GM12878 (cell line): ENCODE data around the gene OSBPL3. TPM values are rescaled to one million over a fixed set of nuclear protein-coding genes. Genes with fewer than 3 reads are reported as not detected.

Source experiments
- ATAC-seq: fragments of 200-7000 bp; cut with Tn5 transposase; 3 replicates; pipeline ENCODE4 v1.9.1; 2020; ENCODE audit warnings: mild to moderate bottlenecking, moderate library complexity
- BruUV-seq: library from RNA; stranded (reverse); fragments of 400-500 nt; replicated peaks from 2 replicates; lab custom pipeline; 2021; lab: Mats Ljungman, UMichigan
- CTCF ChIA-PET: fragments of 300-600 bp; sonication (Branson Sonifier 250); formaldehyde crosslinking; extraction: SDS; loops from one replicate; lab custom pipeline; 2021; ENCODE audit warnings: inconsistent platforms; lab: Yijun Ruan, JAX
- POLR2A ChIA-PET: fragments of 350-600 bp; formaldehyde crosslinking; extraction: SDS; loops from one replicate; lab custom pipeline; 2021; ENCODE audit warnings: inconsistent platforms; lab: Charles Lee
- RAD21 ChIA-PET: fragments of 300-600 bp; sonication (Branson Sonifier 250); formaldehyde crosslinking; loops from one replicate; lab custom pipeline; 2023; ENCODE audit warnings: antibody characterized with exemption; ENCODE audit not compliant: unreplicated experiment; lab: Charles Lee
- SMC1A ChIA-PET: fragments of 300-600 bp; sonication (Branson Sonifier 250); formaldehyde crosslinking; loops from one replicate; lab custom pipeline; 2023; ENCODE audit not compliant: unreplicated experiment, uncharacterized antibody; lab: Charles Lee
- DNase-seq: peaks from one replicate; pipeline ENCODE4 v3.0.0-alpha.2; 2011; ENCODE audit warnings: low read depth, low spot score
- FAIRE-seq: peaks from 3 replicates; lab custom pipeline; 2011; peaks lifted over from hg19 to GRCh38; lab: Jason Lieb, UNC
- H2AFZ ChIP-seq: 2 replicates; pipeline ENCODE4 v1.6.0; 2011; ENCODE audit warnings: low read depth, low read length, control low read depth; ENCODE audit not compliant: control insufficient read depth
- H3K27ac ChIP-seq: 2 replicates; pipeline ENCODE4 v1.5.1; 2011; ENCODE audit warnings: control low read depth; ENCODE audit not compliant: control insufficient read depth, insufficient read depth
- H3K27me3 ChIP-seq, 2 experiments: replicated peaks in 1 of 2; 2 replicates each; pipeline versions ENCODE4 v1.6.0 to v1.6.1; 2011; ENCODE audit warnings: low read length in 1 of 2; ENCODE audit not compliant: control insufficient read depth in 2 of 2, insufficient read depth in 2 of 2
- H3K36me3 ChIP-seq, 2 experiments: 2 replicates each; pipeline ENCODE4 v1.5.1; 2011; ENCODE audit warnings: low read length in 1 of 2; ENCODE audit not compliant: control insufficient read depth in 2 of 2, insufficient read depth in 2 of 2
- H3K4me1 ChIP-seq: 2 replicates; pipeline ENCODE4 v1.6.1; 2011; ENCODE audit warnings: mild to moderate bottlenecking, low read length, moderate library complexity, mixed read lengths; ENCODE audit not compliant: control insufficient read depth, insufficient read depth
- H3K4me2 ChIP-seq: 2 replicates; pipeline ENCODE4 v1.6.0; 2011; ENCODE audit warnings: control low read depth; ENCODE audit not compliant: control insufficient read depth, insufficient read depth
- H3K4me3 ChIP-seq: fragments of 200-600 bp; sonication (generic); 2 replicates; pipeline ENCODE4 v1.5.1; 2016
- H3K79me2 ChIP-seq: 2 replicates; pipeline ENCODE4 v1.6.0; 2011; ENCODE audit warnings: low read length; ENCODE audit not compliant: control insufficient read depth, insufficient read depth
- H3K9ac ChIP-seq: 2 replicates; pipeline ENCODE4 v1.8.0; 2011; ENCODE audit warnings: low read length, control low read depth, mixed read lengths; ENCODE audit not compliant: control insufficient read depth, insufficient read depth
- H3K9me3 ChIP-seq: replicated peaks from 3 replicates; pipeline ENCODE4 v1.5.1; 2011; ENCODE audit warnings: mild to moderate bottlenecking, low read length; ENCODE audit not compliant: control insufficient read depth, insufficient read depth
- H4K20me1 ChIP-seq: 2 replicates; pipeline ENCODE4 v1.6.0; 2011; ENCODE audit not compliant: control insufficient read depth, insufficient read depth
- BRCA1 ChIP-seq: IDR thresholded peaks from 2 replicates; pipeline ENCODE4 v1.6.1; 2011; ENCODE audit warnings: low read depth, low read length, improper control_type of control experiment
- CEBPB ChIP-seq, 2 experiments: fragments of 150-350 bp in 1 of 2; IDR thresholded peaks; 2 replicates each; pipeline ENCODE4 v1.6.1; 2012 to 2014; ENCODE audit warnings: low read depth in 2 of 2, low read length in 2 of 2, borderline replicate concordance in 1 of 2, inconsistent platforms in 1 of 2
- CEBPZ ChIP-seq: fragments of 150-350 bp; IDR thresholded peaks from 2 replicates; pipeline ENCODE4 v1.6.1; 2016; ENCODE audit warnings: low read depth, low read length
- CHD4 ChIP-seq: fragments of 200-600 bp; sonication (generic); IDR thresholded peaks from 2 replicates; pipeline ENCODE4 v1.6.1; 2016; ENCODE audit warnings: mild to moderate bottlenecking
- EED ChIP-seq: sonication (generic); IDR thresholded peaks from 2 replicates; pipeline ENCODE4 v1.6.1; 2016; ENCODE audit warnings: antibody characterized with exemption, low read depth
- ETV6 ChIP-seq, 2 experiments: fragments of 450-650 bp in 1 of 2; IDR thresholded peaks in 1 of 2; conservative IDR thresholded peaks in 1 of 2; 2 replicates each; pipeline ENCODE4 v1.6.1; 2014; ENCODE audit warnings: antibody characterized with exemption in 1 of 2, borderline replicate concordance in 1 of 2, low read depth in 1 of 2, mild to moderate bottlenecking in 1 of 2, moderate library complexity in 1 of 2
- GATAD2B ChIP-seq: fragments of 450-650 bp; conservative IDR thresholded peaks from 2 replicates; pipeline ENCODE4 v1.6.1; 2017; ENCODE audit warnings: low read depth, mild to moderate bottlenecking, moderate library complexity
- HDAC6 ChIP-seq: fragments of 200-600 bp; sonication (generic); IDR thresholded peaks from one replicate; pipeline ENCODE4 v1.8.0; 2017; ENCODE audit warnings: antibody characterized with exemption; ENCODE audit not compliant: unreplicated experiment
- KAT2A ChIP-seq: conservative IDR thresholded peaks from 2 replicates; pipeline ENCODE4 v1.6.1; 2011; ENCODE audit warnings: low read depth, low read length; ENCODE audit not compliant: control insufficient read depth
- KDM1A ChIP-seq: fragments of 200-600 bp; sonication (generic); IDR thresholded peaks from 2 replicates; pipeline ENCODE4 v1.6.1; 2016; ENCODE audit warnings: borderline replicate concordance
- MYB ChIP-seq: fragments of 150-350 bp; IDR thresholded peaks from 2 replicates; pipeline ENCODE4 v1.6.1; 2014; ENCODE audit warnings: mild to moderate bottlenecking, low read depth, low read length, borderline replicate concordance
- NBN ChIP-seq: fragments of 450-650 bp; IDR thresholded peaks from 2 replicates; pipeline ENCODE4 v1.6.1; 2016
- PAX8 ChIP-seq: fragments of 450-650 bp; IDR thresholded peaks from 2 replicates; pipeline ENCODE4 v1.6.1; 2017; ENCODE audit warnings: mild to moderate bottlenecking, moderate library complexity
- POLR2AphosphoS2 ChIP-seq: IDR thresholded peaks from 2 replicates; pipeline ENCODE4 v1.6.1; 2011; ENCODE audit warnings: low read depth, mild to moderate bottlenecking, low read length, improper control_type of control experiment, moderate library complexity
- POU2F2 ChIP-seq: IDR thresholded peaks from 3 replicates; pipeline ENCODE4 v1.6.1; 2011; ENCODE audit warnings: low read depth, mild to moderate bottlenecking, low read length, borderline replicate concordance
- RELB ChIP-seq: fragments of 450-650 bp; IDR thresholded peaks from 2 replicates; pipeline ENCODE4 v1.6.1; 2017; ENCODE audit warnings: low read depth, mild to moderate bottlenecking, moderate library complexity
- SIX5 ChIP-seq: IDR thresholded peaks from 2 replicates; pipeline ENCODE4 v1.6.1; 2011; ENCODE audit warnings: mild to moderate bottlenecking, low read depth, low read length, moderate library complexity; ENCODE audit not compliant: severe bottlenecking
- TCF3 ChIP-seq: IDR thresholded peaks from 2 replicates; pipeline ENCODE4 v1.6.1; 2012; ENCODE audit warnings: low read depth, mild to moderate bottlenecking, low read length, borderline replicate concordance; ENCODE audit not compliant: insufficient read depth
- WGBS: methylation state at CpG from one replicate; pipeline ENCODE4 v1.1.6; 2016; ENCODE audit warnings: low lambda C conversion rate; ENCODE audit not compliant: insufficient replicate concordance, insufficient coverage; ENCODE audit errors: missing lambda C conversion rate; 5-methylcytosine and 5-hydroxymethylcytosine counted together
- in situ Hi-C: fragments of 300-500 bp; cut with MboI; formaldehyde crosslinking; loops from 9 replicates; pipeline ENCODE4 v1.14.3; 2018; ENCODE audit warnings: mixed read lengths
- intact Hi-C: fragments of 100-400 bp; cut with micrococcal nuclease; formaldehyde crosslinking; loops from one replicate; pipeline ENCODE4 v1.14.2; 2022; ENCODE audit not compliant: unreplicated experiment
- polyA plus RNA-seq, 11 experiments: library from polyadenylated mRNA; depleted of rRNA in 4 of 11; unstranded in 6 of 11; stranded (reverse) in 5 of 11; fragments of >200 nt; fragmentation: Nextera tagmentation in 4 of 11; fragmentation: Illumina TruSeq in 1 of 11; extraction: Ambion mirVana in 4 of 11; extraction: Trizol in 1 of 11; gene quantifications; 1 replicate in 1 of 11; 2 replicates in 10 of 11; pipeline versions ENCODE4 v1.2.1 to v1.2.3, GENCODE V29; 2011 to 2016; ENCODE audit warnings: inconsistent platforms in 2 of 11, missing spikeins in 2 of 11, low read depth in 1 of 11
- total RNA-seq, 4 experiments: library from RNA; depleted of rRNA in 3 of 4; stranded (reverse); fragments of >200 nt in 3 of 4; fragmentation: Illumina TruSeq in 1 of 4; extraction: Trizol in 1 of 4; gene quantifications; 2 replicates each; pipeline versions ENCODE4 v1.2.1 to v1.2.3, GENCODE V29; 2013 to 2021

The OSBPL3 gene
- total and polyA plus RNA-seq, 10 of the 15 experiments (the other 5 are each of a cell fraction or from before 2014, with no cell fraction given): 6.1 to 46.6 (median 27.0) TPM

GRCh38 chr7:24882989-24883621 is 96.9 kb downstream of the OSBPL3 start:
- POLR2A ChIA-PET: interaction anchor here (0.6 kb wide), 1 partner anchor 28 kb away, joined by 3 read pairs; no protein-coding TSS in a partner anchor
- Histone ChIP-seq H3K79me2 (no peaks in the 10 kb centered on the region), H3K36me3 (peaks cover 4% of the 10 kb centered on the region in 2 experiments; a peak in 3 of 4 replicates), H3K27me3 (no peaks in the 10 kb centered on the region), H3K4me1 (0 out of 2 replicates have a peak, but pooled peaks cover 6% of the 10 kb centered on the region), H2AFZ (no peak overlapping the region), H3K27ac (no peak overlapping the region), H4K20me1 (no peaks in the 10 kb centered on the region)
- ATAC-seq (no peak), FAIRE-seq (no peak)
- SMC1A ChIA-PET: interaction anchor here (1.0 to 2.1 kb wide), 9 partner anchors 9 to 95 kb away, joined by 3 to 15 read pairs (median 4); no protein-coding TSS in a partner anchor
- 23% methylated on average over 3 of the region's 3 CpGs for WGBS
- in situ Hi-C loops: no loop called here
- RAD21 ChIA-PET: interaction anchor here (0.9 to 1.4 kb wide), 6 partner anchors 9 to 99 kb away, joined by 3 to 4 read pairs (median 3); no protein-coding TSS in a partner anchor
- TF ChIP-seq BRCA1 (no peak), MYB (no peak), CEBPZ (no peak), POLR2AphosphoS2 (no peak), HDAC6 (no peak), POU2F2 (no peak), KAT2A (no peak), PAX8 (no peak), CEBPB (IDR thresholded peaks at IDR 0.05; ENCODE audit: borderline replicate concordance in 1 of 2, low read depth in 2 of 2, low read length in 2 of 2) (no peak), RELB (no peak), TCF3 (no peak), GATAD2B (no peak), KDM1A (no peak), ETV6 (conservative IDR thresholded peaks at IDR 0.05 in 1 of 2, IDR thresholded peaks at IDR 0.05 in 1 of 2; ENCODE audit: borderline replicate concordance in 1 of 2, low read depth in 1 of 2) (no peak), SIX5 (no peak), NBN (no peak), CHD4 (no peak), EED (no peak)
- TF ChIP-seq, all 136 proteins: peak for 0
- no peak overlapping the region for H3K4me2 ChIP-seq
- DNase-seq: no peak
- intact Hi-C loops: no loop called here
- no peaks in the 10 kb centered on the region for H3K9me3 ChIP-seq
- H3K4me3 ChIP-seq: no peak overlapping the region
- no TSS peak for BruUV-seq
- CTCF ChIA-PET: interaction anchor here (0.7 to 1.7 kb wide), 6 partner anchors 9 to 211 kb away, joined by 3 to 7 read pairs (median 4); no protein-coding TSS in a partner anchor
- no peak overlapping the region for H3K9ac ChIP-seq
